ENCODE results near the gene OTOP2.

OTOP2 gene

DNA sequence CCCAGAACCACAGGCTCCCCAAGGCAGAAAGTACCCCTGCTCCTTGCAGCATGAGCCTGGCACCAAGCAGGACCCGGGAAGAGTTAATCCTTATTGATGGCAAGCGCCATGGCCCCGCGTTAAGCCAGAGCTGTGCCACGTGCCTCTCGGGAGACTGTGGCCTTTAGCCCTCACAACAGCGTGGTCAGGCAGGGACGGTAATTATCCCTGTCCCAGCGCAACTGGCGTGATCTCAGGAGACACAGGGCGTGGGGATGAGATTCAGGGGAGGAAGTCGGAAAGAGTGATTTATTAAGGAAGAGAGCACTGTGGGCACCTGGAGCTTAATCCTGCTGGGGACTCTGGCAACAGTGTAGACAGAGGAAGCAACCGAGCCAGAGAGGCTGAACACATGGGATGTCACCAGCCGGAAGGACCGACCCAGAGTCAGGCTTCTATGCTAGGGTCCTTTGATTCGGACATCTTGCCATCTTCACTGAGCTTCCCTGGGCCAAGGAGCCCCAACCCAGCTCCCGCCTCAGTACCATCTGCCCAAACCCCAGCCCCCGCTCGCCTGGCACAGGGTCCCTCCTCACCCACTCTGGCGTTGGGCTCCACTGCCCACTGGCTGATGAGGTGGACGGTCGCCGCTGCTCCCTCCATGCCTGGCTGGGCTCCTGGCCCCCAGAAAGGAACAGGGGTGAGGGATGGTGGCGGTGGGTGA is 28.5 kb downstream of the OTOP2 start:
- TF ChIP-seq, protein P1, sequence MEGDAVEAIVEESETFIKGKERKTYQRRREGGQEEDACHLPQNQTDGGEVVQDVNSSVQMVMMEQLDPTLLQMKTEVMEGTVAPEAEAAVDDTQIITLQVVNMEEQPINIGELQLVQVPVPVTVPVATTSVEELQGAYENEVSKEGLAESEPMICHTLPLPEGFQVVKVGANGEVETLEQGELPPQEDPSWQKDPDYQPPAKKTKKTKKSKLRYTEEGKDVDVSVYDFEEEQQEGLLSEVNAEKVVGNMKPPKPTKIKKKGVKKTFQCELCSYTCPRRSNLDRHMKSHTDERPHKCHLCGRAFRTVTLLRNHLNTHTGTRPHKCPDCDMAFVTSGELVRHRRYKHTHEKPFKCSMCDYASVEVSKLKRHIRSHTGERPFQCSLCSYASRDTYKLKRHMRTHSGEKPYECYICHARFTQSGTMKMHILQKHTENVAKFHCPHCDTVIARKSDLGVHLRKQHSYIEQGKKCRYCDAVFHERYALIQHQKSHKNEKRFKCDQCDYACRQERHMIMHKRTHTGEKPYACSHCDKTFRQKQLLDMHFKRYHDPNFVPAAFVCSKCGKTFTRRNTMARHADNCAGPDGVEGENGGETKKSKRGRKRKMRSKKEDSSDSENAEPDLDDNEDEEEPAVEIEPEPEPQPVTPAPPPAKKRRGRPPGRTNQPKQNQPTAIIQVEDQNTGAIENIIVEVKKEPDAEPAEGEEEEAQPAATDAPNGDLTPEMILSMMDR (IDR thresholded peaks at IDR 0.05; ENCODE audit: borderline replicate concordance, control extremely low read depth, extremely low read depth, insufficient read depth, missing control alignments), result no peak
- in situ Hi-C loops (cut with MboI; ENCODE audit: low sequenced_read_pairs, unreplicated experiment), result no loop called here
- DNase-seq (ENCODE audit: low spot score), result no peak

DNA sequence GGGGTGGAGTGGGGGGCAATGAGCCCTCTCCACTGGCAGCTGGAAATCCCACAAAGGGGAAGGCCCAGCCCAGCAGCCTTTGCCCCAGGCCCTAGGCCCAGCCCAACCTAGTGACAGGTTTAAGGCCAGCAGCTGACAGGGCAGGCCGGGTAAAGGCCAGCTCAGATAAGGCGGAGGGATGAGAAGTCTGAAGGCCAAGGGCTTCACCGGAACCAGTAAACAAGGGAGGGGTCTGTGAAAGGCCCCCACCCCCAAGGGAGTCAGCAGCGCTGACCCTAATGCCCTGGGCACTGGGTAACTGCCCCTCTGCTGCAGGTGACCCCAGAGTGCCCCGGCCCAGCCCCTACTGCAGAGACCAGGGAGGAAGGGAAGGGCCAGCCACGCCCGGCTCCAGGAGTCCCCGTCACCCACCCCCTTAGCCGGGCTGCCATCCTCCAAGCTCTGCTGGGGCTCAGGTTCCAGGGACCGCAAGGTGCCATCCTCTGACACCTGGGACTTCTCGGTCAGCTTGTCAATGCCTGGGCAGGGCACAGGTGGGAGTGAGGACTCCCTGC is 29.1 kb downstream of the OTOP2 start:
- in situ Hi-C loops (cut with MboI; ENCODE audit: low sequenced_read_pairs, unreplicated experiment), result no loop called here
- no peak for DNase-seq (ENCODE audit: low spot score)
- TF ChIP-seq, protein P1 (IDR thresholded peaks at IDR 0.05; ENCODE audit: borderline replicate concordance, control extremely low read depth, extremely low read depth, insufficient read depth, missing control alignments), result no peak

DNA sequence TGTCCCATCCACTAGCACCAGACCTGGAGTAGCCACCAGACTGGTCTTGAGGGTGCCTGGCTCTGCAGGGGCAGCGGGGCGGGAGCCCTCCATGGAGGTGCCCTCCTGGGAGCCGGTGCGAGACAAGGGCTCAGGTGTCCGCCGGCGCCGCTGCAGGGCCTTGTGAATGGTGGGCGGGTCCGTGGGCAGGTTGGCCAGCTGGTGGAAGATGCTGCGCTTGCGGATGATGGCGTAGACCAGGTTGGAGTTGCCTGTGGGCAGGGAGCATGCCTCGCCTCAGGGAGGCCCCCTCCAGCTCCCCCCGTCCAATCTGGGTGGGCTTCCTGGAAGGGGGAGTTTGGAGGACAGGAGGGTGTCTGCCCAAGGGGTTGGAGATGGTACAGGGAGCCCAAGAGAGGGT is 30.0 kb downstream of the OTOP2 start:
- TF ChIP-seq, protein P1 (IDR thresholded peaks at IDR 0.05; ENCODE audit: borderline replicate concordance, control extremely low read depth, extremely low read depth, insufficient read depth, missing control alignments), result no peak
- in situ Hi-C loops (cut with MboI; ENCODE audit: low sequenced_read_pairs, unreplicated experiment), result no loop called here
- DNase-seq (ENCODE audit: low spot score), result no peak

DNA sequence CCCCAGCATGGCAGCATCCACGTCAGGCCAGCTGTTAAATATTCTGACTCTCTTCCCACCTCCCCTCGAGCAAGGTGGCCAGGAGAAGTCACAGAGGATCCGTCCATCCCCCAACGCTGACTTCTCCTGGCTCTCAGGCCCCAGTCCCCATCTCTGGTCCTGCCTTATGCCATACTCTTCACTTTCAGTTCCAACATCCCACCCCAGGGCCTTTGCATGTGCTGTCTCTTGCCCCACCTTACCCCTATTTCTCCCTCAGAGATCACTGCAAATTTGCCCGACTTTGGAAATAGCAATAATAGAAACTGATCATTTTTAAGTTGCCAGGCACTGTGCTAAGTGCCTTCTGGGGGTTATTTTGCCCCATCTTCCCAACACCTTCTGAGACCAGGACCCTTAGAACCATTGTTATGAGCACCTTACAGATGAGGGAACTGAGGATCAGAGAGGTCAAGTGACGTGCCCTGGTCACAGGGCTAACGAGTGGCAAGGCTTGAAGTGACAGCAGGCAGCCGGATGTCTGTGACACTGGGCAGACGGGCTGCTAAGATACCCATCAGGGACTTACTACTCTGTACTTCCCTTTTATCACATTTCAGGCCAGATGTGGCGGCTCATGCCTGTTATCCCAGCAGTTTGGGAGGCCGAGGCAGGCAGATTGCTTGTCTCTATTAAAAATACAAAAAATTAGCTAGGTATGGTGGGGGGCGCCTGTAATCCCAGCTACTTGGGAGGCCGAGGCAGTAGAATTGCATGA is 30.8 kb downstream of the OTOP2 start:
- TF ChIP-seq, protein P1 (IDR thresholded peaks at IDR 0.05; ENCODE audit: borderline replicate concordance, control extremely low read depth, extremely low read depth, insufficient read depth, missing control alignments), result no peak
- in situ Hi-C loops (cut with MboI; ENCODE audit: low sequenced_read_pairs, unreplicated experiment), result loop anchor here (5.0 kb wide), 1 partner anchor 33 kb away; the partner anchor contains the start of genes OTOP2 and USH1G
- no peak for DNase-seq (ENCODE audit: low spot score)

DNA sequence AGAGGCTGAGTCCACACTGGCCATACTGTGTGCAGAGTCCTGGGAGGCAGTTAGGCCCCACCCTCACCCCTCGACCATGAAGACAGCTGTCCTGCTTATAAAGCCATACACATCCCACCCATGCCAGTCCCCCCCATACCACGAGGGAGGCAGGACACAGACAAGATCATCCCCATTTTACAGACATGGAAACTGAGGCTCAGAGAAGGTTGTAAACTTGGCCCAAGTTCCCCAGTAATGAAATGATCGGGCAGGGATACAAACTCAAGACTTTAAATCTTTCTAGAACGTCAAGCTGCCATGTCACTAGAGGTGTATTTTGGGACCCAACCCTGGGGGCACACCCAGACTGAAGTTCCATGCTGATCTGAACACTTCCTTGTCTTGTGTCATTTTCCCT is 32.0 kb downstream of the OTOP2 start:
- DNase-seq (ENCODE audit: low spot score), result no peak
- in situ Hi-C loops (cut with MboI; ENCODE audit: low sequenced_read_pairs, unreplicated experiment), result loop anchor here (5.0 kb wide), 1 partner anchor 34 kb away; the partner anchor contains the start of genes OTOP2 and USH1G
- TF ChIP-seq, protein P1 (IDR thresholded peaks at IDR 0.05; ENCODE audit: borderline replicate concordance, control extremely low read depth, extremely low read depth, insufficient read depth, missing control alignments), result no peak

DNA sequence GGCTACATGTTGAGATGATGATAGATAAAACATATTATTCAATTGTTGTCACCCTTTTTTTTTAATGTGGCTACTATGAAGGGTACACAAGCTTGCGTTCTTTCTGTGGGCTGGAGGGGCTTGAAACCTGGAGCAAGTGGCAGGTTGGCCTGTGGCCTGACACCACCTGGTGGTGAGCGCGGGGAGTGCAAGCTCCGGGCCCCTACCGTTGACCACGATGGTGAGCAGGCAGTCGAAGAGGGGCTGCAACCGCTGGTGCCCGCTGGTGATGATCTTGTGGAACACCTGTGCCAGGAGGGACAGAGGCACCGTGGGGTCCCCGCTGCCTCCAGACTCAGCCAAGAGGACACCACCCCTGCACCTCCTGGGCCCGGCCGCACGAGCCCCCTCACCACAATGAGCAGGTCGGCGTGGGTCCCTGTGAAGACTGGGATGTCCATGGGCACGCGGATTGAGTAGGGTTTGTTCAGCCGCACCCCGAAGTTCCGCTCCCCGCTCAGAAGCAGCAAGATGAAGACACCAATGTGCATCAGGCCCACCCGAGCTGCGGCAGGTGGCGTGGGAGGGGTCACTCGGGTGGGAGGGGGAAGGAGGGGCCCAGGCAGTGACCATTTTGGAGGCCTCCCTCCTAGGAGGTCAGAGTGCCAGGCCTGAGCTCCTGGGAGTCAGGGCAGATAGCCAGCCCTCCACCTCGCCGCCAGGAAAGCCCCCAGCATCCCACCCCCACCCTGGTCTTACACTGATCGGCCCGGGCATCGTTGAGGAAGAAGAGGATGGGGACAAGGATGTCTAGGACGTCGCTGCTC is 34.1 kb downstream of the OTOP2 start:
- peak; percentile 89 for DNase-seq (ENCODE audit: low spot score)
- TF ChIP-seq, protein P1 (IDR thresholded peaks at IDR 0.05; ENCODE audit: borderline replicate concordance, control extremely low read depth, extremely low read depth, insufficient read depth, missing control alignments), result peak; percentile 87
- in situ Hi-C loops (cut with MboI; ENCODE audit: low sequenced_read_pairs, unreplicated experiment), result loop anchor here (5.0 kb wide), 1 partner anchor 36 kb away; the partner anchor contains the start of genes OTOP2 and USH1G
